GM21390 (cell line): ENCODE data around the gene NOC4L.
"Not testable (repeated sequence)": the region's sequence is repeated elsewhere in the genome, so short reads cannot be mapped to it uniquely, and the experiment has no call there.

ENCODE experiments used
- ATAC-seq: cut with Tn5 transposase; IDR thresholded peaks from one replicate; pipeline ENCODE4 v1.9.1; 2021; ENCODE audit not compliant: unreplicated experiment

The NOC4L gene

DNA sequence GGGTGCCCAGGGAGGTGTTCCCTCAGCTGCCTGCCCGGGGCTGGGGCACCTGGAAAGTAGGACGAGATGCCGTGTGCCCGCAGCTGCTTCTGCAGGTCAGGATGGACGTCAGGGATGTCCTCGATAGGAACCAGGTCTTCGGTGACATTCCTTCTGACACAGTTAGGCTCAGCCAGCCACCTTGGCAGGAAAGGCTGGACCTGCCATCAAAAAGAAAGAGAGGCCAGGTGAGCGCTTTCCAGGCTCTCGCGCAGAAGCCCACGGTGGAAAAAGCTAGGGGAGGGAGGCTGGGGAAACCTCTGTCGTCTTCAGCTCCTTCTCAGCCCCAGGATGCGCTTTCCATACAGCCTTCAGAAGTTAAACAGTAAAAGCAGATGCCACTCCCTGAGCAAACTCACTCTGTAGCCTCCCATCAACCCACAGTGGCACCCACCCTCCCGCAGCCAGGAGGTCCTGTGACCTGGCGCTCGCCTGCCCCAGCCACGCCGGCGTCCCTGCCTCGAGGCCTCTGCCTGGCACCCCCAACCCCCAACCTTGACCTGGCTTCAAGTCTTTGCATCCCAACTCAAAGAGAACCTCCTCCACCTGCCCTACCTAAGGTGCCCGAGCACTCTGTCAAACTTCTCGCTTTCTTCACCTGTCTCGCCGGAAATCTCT, 1.4 kb upstream of the NOC4L start:
- no peak for ATAC-seq

DNA sequence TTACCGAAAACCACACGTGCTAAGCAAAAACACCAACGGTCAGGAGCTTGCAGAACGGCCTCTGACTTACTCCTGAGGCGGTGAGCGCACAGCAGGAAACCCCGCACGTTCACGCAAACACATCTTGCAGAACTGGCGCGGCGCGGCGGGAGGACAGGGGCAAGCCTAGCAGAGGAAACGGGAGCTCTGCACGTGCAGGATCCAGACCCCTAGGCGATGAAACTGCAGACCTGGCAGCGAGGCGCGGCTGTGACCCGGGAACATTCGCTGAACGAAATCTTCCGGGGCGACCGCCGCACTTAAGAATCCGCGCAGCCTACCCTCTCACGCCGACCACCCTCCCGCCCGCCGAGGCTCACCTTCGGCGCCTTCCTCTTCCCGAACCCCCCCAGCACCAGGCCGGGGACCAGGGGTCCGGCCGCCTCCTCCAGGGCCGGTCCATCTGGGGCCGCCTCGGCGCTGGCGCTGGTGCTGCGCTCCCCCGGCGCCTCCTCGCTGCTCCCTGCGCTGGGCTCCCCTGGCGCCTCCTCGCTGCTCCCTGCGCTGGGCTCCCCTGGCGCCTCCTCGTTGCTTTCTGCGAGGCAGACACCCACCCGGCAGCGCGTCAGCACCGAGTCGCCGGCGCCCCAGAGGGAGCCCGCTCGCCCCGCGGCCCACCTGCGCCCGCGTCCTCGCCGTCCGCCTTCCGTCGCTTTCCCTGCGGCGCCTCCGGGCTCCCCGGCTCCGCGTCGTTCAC, 753 bp upstream of the NOC4L start:
- peak; percentile 31 for ATAC-seq

DNA sequence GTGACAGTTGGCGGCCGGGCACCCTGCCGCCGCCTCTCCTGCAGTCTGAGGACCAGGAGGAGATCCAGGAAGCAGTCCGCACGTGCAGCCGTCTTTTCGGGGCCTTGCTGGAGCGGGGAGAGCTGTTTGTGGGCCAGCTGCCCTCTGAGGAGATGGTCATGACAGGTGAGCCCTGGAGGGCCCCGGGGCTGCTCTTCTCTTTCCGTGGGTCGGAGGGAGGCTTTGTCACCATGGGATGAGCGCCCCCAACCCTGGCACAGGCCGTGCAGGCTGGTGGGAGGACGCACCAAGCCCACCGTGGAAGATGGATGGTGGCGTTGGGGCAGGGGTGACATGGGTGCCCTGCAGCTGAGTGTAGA, 532 bp downstream of the NOC4L start:
- ATAC-seq = no peak

GRCh38 chr12:132145334-132145733, 1.1 kb downstream of the NOC4L start:
- ATAC-seq = no peak

DNA sequence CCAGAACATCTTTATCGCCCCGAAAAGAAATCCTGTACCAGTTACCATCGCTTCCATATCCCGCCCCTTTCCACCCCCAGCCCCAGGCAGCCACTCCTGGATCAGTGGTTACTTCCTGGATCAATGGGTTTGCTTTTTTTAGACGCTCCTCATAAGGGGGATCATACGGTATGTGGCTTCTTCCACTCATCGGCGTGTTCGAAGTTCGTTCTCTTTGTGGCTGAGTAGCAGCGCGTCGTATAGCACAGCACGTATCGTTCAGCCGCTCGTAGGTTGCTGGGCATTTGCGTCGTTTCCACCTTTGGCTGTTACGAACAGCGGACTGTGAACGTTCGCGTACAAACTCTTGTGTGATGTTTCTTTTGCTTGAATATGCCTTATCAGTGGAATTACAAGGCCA, 1.8 kb downstream of the NOC4L start:
- ATAC-seq = no peak

- ATAC-seq = no peak
Measured at GRCh38 chr12:132146772-132147422, 2.6 kb downstream of the NOC4L start.

GRCh38 chr12:132147423-132148367, 3.4 kb downstream of the NOC4L start:
- ATAC-seq = no peak

DNA sequence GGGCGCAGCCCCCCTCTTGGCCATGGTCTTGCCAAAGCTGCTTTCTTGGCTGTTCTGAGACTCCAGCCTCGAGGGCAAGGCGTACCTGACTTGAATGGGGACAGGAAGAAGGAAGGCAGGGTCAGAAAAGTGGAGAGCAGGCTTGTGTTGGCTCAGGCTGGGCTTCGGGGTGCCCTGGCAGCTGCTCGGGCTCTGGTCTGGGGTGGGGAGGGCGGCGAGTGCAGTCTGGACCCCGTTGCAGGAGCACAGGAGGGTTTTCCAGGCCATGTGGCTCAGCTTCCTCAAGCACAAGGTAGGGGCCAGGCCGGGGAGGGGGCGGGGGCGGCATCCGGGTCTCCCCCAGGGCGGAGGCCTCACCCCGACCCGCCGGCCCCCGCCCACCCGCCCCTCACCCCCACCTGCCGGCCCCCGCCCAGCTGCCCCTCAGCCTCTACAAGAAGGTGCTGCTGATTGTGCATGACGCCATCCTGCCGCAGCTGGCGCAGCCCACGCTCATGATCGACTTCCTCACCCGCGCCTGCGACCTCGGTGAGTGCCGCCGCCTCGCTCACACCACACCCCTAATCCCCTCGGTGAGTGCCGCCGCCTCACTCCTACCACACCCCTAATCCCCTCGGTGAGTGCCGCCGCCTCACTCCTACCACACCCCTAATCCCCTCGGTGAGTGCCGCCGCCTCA, 4.2 kb downstream of the NOC4L start:
- ATAC-seq = no peak

DNA sequence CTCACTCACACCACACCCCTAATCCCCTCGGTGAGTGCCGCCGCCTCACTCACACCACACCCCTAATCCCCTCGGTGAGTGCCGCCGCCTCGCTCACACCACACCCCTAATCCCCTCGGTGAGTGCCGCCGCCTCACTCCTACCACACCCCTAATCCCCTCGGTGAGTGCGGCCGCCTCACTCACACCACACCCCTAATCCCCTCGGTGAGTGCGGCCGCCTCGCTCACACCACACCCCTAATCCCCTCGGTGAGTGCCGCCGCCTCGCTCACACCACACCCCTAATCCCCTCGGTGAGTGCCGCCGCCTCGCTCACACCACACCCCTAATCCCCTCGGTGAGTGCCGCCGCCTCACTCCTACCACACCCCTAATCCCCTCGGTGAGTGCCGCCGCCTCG, 5.3 kb downstream of the NOC4L start:
- ATAC-seq = not testable (repeated sequence)

DNA sequence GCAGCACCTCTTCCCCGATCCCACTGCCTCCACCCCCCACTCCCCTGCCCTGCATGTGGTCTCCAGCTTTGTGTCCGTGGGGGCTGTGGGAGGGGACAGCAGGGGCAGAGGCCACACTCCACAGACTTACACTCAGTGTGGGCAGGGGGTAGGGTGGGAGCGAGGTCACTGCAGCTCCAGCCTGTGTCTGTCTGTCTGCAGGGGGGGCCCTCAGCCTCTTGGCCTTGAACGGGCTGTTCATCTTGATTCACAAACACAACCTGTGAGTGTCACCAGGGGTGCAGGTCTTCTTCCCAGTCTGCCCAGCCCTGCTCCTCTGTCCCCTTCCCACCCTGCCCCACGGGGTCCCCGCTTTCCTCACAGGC, 6.5 kb downstream of the NOC4L start:
- no peak for ATAC-seq

DNA sequence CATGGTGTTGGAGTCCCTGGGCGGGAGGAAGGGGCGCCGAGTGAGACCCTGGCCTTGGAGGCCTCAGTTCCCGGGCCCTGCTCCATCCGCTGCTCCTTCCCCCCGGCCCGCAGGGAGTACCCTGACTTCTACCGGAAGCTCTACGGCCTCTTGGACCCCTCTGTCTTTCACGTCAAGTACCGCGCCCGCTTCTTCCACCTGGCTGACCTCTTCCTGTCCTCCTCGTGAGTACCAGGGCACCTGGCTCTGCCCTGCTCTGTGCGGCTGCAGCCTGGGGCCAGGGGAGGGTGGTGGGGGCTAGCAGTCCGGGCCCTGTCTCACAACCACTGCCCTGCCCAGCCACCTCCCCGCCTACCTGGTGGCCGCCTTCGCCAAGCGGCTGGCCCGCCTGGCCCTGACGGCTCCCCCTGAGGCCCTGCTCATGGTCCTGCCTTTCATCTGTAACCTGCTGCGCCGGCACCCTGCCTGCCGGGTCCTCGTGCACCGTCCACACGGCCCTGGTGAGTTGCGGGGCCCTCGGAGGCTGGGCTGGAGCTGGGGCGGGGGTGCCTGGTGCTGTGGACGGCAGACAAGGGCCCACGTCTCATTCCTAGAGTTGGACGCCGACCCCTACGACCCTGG, 7.0 kb downstream of the NOC4L start:
- ATAC-seq = no peak

GRCh38 chr12:132151766-132152410, 7.6 kb downstream of the NOC4L start:
- ATAC-seq = no peak

- no peak for ATAC-seq
Measured at GRCh38 chr12:132152411-132152821, 8.2 kb downstream of the NOC4L start.

DNA sequence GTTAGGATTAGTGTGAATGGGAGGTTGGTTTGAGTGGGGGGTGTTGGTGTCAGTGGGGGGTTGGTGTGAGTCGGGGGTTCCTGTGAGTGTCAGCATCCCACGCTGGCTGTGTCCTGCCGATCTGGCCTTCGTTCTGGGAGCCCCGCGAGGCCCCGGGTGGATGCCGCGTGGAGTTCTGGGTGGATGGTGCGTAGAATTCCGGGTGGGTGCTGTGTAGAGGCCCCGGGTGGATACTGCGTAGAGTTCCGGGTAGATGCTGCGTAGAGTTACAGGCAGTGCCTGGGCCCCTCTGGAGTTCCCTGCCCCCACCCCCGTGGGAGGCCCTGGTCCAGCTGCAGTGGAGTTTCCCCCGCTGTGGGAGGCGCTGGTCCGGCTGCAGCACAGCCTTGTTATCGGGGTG, 8.7 kb downstream of the NOC4L start:
- no peak for ATAC-seq

DNA sequence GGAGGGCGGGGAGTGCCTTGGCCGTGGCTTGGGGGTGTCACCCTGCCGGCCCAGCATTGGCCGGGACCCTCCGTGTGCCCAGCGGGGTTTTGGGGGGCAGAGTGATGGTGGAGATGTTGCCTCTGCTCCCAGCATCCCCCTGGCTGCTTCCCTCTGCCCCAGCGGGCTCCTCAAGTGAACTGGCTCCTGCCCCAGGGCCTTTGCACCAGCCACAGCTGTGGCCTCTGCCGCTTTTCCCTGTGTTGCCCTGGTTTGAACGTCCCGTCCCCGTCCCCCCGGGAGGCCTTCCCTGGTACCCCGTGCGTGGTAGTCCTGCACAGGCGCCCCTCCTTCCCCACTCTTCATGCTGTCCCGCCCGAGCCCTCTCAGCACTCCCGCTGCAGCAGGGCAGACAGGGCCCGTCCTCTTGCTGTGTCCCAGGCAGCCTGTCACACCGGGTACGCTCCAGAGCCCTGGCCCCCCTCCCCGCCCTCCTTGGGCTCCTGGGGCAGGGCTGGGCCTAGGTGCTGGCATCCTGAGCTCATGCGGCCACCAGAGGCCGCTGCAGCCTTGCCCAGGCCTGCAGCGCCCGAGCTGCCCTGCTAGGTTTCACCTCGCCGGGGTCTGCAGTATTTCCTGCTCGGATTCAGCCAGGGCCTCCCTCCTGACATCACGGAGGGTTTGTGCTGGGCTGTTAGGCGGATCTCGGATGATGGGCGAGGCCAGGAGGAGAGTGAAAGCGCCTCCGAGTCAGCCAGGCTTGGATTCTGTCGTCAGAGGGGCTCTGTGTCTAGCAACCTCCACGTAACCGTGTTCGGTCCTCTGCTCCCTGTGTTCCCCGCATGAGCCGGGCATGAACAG, 9.5 kb downstream of the NOC4L start:
- peak; percentile 76 for ATAC-seq

GRCh38 chr12:132154341-132154761, 10.1 kb downstream of the NOC4L start:
- no peak for ATAC-seq

GRCh38 chr12:132154941-132155770, 10.9 kb downstream of the NOC4L start:
- no peak for ATAC-seq
